HK-2 (cell line): ENCODE data around the gene CD58.

ENCODE experiments used
- DNase-seq: peaks from one replicate; pipeline ENCODE4 v3.0.0-alpha.2; 2018; ENCODE audit not compliant: unreplicated experiment

The CD58 gene

DNA sequence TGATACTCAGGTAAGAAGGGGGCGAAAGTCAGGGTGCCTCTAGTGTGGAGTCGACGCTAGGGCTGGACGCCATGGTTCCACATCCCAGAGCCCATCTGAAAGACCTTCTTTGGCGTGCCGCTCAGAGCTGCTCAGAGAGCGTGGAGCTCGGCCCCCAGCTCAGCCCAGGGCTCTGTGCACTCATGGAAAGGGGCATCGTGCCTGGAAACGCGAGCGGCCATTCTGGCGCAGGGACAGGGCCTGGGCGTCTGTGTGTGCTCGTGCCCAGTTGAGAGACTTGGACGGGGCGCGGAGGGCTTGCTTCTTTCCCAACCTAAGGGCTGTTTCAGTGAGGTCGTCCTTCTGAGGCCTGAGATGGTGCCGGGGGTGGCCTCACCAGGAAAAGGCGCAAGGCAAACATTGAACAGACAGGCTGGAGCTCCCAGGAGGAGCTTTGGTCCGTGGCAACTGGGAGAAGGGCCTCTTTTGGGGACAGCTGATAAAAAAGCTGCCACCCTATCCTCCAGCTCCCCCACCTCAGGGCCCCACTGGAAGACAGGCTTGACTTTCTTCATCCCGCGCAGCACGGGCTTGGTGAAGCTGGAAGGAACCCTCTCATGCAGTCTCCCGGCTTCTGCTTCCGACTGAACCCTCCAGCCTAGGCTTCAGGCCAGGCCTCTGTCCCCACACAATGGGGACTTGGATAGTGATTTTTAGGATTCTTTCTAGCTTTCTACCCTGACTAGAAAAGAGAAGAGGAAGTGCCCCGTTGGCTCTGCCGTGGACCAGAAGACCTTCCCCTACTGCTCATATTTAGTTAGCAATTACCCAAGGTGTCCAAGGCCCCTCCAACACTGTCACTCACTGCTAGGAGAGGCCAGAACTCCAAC is 77.1 kb downstream of the CD58 start:
- no peak for DNase-seq

DNA sequence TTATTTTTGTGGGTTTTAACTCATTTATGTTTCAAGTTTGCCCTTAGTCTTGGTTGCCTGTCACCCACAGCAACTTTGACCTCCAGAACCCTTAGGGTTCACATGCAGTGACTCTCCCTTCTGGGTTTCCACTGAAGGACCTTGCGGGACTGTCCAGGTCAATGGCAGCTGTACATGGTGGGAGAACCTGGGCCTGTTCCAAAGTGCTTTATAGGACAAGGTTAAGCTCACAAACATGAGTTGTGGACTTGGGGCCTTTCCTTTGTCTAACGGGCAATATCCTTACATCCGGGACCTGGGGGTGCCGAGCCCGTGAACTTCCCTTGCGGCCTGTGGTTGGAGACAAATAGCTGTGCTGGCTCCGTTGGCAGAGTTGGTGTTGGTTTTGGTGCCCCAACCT is 77.8 kb downstream of the CD58 start:
- no peak for DNase-seq

DNA sequence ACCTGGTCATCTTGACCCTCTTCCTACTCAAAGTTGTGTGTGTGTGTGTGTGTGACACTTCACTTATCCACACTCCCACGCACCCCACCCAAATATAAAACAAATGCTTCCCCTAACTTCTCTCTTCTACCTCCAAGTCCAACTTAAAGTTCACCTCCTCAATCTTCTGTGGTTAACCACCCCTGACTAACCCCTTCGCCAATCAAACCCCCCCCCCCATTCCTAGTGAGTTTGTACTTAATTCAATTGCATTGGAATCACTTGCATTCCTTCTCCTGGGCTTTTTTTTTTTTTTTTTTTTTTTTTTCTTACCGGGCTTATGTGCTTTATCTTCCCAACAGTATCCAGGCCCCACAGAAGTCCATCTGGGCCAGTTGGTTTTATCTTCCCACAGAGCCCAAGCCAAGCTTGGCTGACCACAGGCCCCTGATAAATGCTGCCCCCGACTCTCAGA is 78.4 kb downstream of the CD58 start:
- no peak for DNase-seq

DNA sequence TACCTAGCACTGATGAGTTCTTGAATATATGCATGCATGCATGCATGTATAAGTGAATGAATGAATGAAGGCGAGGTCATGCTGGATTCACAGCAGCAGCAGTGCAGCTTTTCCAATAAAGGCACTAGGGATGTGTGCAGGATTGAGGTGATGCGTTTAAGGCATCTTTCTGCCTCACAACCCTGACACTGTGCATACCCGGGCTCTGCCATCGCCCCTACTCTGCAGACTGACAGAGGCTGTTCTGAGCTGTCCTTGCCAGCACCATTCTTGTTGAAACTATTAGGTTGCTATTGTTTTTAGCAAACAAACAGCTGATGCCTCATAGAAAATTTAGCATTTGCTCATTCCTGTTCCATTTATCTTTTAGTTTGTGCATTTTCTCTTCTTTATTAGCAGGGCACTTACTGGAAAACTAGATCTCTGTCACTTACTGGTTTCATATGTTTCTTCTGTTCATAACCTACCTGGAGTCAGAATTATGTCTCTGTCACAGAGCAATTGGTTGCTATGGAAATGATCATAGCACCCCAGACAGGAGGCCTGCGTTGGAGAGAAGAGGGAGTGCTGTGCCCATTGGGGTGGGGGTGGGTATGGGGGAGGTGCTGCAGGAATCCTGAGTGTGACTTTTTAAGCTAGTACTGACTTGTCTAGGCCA is 79.0 kb downstream of the CD58 start:
- no peak for DNase-seq

DNA sequence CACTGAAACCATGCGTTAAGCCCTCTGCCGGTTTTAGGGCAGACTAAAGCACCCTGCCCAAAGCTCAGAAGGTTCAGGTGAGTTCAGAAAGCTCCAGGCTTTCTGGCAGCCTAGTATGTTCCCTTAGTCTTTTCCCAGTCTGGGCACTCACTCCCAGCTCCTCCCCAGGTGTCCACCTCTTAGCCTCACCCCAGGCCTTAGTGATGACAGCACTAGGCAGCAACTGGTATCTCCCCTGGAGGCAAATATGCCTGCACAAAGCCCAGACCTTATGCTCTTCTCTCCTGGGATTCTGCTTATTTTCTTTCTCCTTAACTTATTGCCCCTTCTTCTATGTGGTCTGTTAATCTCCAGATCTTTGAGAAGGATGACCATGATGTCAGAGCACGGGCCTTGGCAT is 80.2 kb downstream of the CD58 start:
- no peak for DNase-seq

DNA sequence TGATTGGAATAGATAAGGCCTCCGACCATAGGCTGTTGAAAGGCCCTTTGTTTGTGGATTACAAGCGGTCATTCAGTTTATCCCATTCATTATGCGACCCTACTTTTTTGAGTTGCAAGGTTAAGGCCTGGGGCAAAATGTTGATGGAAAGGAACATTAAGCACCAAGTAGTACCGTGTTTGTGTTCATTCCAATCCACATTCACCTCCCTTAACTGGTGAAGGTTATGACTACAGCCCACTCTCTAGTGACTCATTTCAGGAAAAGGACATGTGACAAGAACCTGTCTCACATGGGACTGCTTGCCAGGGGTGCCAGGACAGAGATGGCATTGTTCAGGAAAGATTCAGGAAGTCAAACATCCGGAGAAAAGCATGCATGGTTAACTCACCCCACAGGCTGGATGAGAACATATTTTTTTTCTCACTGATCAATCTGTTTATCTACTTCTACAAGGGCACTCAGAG is 81.6 kb downstream of the CD58 start:
- DNase-seq = no peak

DNA sequence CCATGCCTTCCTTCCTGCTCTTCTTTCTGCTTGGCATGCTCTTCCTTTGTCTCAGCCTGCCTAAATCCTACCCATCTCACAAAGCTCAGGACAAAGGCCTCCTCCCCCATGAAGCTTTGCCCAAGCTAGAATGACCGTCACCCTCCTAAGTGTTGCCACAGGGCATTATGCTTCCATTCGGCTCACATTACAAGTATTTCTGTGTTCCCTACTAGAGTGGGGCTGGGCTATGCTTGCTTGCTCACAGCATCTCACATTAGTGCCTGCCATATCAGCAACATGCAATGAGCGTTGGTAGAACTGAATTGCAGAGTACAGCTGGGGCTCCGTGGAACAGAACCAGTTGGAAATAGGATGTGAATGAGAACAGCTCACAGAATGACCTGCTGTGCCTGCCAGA is 82.8 kb downstream of the CD58 start:
- no peak for DNase-seq

DNA sequence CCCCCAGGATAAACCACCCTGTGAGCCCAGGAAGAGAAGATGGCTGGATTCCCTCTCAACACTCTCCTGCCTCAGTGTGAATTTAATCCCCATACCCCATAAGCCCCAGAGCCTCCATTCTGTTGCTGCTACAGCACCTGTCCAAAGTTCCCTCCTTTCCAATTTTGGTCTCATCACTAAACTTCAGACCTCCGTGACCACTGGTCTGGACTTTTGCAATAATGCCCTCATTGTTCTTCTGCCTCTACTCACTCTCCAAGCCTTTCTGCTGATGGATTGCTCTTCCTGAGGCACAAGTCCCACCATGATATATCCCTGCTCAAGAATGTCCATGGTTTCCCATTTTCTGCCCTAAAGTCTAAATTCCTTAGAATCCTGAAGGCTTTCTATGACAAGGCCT is 83.2 kb downstream of the CD58 start:
- no peak for DNase-seq

DNA sequence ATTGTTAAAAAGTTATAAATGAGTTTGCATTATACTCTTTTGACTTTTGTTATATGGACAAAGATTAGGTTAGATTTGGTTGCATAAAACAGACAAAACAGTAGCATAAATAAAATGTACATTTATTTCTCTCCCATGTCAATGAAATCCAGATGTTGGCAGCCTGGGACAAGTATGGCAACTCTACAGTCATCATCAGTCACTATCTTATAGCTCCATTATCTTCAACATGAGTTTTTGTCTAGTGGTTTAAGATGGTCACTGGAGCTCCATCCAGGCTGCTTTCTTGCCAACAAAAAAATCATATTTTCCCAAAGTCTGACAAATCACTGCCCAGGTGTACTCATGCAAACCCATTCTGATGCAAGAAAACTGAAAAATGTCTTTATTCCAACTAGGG is 83.8 kb downstream of the CD58 start:
- DNase-seq = no peak

DNA sequence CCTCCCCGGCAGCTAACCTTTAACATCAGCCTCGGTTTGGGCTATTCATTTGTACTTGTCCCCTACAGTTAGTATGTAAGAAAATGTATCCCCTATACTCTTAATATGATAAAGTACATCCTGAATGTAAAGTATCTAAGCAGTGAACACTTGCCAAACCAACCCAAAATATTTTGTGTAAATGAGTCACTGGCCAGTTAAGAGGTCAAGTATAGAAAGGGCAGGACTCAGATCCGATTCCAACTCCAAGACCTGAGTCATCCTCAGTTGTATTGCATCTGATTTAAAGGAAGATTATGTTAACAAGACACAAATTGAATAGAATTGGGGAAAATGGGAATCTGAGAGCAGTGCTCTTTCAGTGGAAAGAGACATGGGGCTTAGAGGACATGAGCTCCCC is 84.4 kb downstream of the CD58 start:
- no peak for DNase-seq

DNA sequence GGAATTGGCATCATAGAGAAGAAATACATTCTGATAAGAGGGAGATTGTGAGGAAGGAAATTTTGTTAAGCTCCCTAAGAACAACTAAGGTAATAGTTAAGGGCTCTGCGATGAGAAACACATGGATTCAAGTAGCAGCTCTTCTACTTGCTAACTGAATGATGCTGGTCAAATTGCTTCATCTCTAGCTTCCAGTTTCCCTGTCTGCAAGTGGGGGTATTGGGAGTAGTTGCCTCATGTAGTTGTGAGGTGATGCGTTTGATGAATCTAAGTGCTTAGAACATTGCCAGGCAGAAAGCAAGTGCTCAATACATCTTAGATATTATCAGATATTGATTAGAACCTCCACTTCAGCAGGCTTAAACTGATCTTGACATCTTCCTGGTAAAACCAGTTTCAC is 84.8 kb downstream of the CD58 start:
- DNase-seq = no peak

DNA sequence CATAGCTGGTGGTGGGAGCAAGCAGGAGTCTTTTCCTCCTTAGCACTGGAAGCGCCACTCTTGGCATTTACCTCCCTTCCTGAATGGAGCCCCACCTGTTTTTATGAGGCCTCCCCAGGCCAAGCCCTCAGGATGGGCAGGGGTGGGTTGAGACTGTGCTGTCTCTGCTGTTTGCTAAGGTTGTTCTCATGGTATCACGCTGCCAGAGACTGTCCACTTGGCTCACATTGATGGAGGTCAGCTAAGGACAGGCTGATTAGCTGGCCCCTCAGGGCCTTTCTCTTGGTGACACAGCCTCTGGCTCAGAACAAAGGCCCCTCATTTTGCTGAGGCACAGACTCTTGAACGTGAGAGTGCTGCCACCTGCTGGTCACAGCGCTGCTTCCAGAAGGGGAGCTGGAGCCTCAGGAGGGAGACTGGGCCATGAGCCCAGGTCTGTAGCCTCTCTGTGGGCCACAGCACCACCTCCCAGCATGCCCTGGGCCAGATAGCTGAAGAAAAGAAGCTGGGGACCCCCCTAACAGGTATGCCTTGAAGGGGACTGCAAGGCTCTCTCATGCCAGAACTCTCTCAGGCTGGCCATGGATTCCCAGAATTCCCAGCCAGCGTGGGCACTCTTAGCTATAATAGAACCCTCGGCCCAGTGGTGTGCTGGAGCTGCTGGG is 85.6 kb downstream of the CD58 start:
- peak; percentile 79 for DNase-seq

DNA sequence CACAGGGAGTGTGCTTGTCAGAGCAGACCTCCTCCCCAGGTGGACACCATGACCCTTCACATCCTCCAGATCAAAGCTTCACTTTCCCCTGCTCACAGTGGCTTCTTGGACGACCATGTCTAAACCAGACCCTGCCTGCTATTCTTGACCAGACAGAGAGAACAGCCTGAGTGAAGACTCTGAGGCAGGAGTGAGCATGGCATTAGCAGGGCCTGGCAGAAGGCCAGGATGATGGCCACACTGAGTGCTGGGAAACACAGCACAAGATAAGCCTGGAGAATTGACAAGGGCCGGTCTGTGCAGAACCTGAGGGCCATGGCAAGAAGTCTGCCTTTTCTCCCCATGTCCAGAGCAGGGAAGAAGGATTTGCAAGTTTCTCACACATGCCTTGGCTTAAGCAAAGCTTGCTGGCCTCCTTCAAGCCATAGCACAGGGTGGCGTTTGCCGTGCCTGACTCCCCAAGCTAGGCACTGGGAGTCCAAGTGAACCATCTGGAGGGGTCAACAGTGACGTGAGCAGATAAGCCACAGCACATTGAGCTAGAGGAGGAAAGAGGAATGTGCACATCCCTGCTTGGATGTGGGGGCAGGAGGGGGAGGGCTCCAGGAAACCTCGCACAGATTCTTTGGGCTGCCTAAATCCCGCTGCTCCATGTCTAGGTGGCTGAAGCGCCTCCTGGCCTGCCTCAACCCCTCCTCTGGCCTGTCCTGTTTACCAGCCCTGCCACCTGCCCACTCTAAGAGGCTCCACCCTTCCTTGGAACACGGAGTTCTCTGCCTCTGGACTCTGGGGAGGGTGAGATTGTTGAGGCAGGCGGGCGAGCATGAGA is 87.1 kb downstream of the CD58 start:
- DNase-seq = no peak

DNA sequence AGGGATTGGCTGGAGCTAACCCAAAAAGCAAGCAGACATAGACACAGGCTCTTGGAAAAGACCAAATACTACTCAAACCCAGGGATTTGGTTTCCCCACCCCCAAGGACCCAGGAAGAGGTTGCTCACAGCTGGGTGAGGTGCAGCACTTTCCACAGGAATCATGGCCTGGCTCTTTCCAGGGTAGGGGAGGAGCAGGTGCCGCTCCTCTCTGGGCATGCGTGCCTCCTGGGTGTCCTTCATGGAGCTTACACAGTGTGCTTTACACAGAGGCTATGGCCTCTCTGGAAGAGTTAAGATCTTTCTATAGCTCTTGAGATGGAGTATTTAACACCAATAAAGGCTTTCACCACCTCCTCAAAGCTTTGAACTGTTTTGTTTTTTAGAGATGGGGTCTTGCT is 88.3 kb downstream of the CD58 start:
- no peak for DNase-seq

DNA sequence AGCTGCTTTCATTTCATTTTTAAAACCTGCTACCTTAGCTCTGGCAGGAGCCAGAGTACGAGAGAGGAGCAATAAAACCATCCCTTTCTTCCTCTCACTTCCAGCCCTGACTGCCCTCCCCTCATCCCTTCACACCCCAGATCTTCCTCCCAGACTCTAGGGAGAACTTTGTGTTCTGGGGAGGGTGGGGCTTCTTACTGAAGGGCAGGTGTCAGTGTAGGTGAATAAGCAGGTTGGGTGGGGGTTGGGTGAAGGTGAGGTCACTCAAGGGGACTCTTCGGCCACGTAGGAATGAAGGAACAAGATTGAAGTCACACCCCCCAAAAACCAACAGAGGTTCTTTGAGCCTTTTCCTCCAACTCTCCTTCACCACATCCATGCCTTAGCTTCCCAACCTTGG is 88.9 kb downstream of the CD58 start:
- DNase-seq = no peak

DNA sequence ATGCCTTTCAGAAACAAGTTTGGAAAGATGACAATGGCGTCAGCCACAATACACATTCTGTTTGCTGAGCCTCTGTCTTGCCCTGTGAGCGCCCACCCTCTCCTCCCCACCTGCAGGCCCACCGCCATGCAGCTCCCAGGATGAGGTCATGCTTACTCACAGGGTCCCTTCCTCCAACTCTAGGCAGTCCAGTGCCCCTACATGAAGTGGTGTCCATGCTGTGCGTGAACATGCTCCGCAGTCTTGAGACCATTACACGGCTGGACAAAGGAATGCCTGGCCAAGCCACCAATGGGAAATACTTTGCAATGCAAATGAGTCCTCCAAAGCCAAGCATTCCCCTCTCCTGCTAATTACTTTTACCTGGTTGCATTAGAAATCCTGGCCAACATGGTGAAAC is 92.2 kb downstream of the CD58 start:
- DNase-seq = no peak

DNA sequence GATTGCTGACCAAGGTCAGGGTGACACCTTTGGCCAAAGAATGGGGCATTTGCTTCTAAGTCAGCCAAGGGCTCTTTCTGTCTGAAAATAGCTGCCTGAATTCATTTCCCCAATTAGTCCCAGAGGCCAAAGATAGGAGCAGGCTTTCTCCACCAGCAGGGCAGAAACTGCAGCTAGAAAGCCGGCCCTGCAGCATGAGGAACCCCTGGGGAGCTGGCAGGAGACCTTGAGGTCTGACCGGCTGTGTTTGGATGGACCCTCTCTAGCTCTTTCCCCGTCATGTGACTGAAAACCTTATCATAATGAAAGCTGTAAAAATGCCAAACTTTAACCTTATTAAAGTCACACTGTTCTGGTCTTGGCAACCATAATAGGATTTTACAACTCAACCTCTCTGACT is 93.4 kb downstream of the CD58 start:
- DNase-seq = no peak

DNA sequence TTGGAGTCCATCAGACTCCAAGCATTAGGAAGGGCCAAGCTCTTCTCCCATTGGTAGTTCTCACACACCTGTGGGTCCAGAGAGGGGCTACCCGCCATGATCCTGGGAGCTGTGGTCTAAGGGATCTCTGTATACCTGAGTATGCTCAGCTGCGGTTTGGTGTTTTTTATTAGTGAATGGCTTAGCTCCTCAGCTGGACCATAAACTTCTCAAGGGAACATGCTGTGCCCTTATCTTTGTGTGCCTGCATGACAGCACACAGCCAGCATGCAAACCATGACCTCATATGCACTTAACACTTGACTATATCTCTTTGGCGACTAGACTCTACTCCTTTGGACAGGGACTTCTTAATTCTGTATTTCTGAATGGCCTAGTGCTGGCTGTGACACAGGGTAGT is 94.5 kb downstream of the CD58 start:
- no peak for DNase-seq

DNA sequence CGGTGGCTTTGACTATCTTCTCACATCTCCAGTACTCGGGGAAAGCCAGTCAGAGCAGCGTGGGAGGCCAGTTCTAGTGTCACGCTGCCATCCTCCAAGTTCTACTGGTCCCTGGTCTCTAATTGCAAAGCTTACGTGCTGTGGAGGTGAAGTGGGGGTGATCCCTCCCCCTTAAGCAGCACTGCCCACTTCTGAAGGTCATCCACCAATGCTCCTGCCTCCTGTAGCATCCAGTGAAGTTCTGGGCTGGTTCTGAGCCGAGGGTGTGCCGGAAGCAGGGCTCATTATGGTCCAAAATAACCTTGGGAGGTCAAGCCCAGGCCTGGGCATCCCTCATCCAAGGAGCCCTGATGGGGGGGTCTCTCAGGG is 95.0 kb downstream of the CD58 start:
- no peak for DNase-seq

DNA sequence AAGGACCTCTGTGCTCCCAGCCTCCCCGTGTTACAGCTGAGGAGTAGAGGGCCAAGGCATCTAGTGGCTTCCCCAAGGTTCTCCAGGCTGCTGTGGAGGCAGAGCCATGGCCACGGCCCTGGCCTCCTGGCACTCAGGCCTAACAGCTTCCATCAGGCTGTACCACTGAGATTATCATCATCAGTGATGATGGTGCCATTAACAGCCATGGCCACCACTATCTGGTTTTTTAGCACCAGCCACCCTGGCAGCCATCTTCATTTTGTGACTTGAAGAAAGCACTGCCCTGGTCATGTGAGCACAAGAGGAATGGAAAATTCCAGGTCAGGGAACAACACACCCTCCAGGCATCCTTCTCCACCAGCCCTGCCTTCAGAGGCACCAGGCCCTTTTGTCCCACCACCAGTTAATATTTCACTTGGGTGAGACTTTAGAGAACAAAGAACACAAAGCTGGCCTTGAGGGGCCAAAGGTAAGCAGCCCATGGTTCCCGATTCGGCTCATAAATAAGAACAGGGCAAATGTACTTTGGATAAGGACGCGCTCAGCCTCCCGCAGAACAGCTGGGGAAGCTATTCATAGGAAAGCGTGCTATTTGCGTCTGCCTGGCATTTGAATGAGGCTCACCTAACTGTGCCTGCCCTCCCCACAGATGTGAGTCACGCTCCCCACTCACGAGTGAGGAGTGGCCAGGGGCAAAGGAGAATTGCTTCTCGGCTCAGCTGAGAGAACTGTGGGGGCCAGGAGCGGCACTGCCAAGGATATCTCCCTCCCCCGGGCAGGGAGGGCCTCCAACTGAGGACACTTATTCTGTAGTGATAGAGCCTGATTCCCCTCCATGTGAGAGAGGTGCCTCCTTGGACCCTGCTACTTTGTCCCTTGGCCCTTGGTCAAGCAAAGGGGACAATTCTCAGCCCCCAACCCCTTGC is 95.6 kb downstream of the CD58 start:
- DNase-seq = no peak

DNA sequence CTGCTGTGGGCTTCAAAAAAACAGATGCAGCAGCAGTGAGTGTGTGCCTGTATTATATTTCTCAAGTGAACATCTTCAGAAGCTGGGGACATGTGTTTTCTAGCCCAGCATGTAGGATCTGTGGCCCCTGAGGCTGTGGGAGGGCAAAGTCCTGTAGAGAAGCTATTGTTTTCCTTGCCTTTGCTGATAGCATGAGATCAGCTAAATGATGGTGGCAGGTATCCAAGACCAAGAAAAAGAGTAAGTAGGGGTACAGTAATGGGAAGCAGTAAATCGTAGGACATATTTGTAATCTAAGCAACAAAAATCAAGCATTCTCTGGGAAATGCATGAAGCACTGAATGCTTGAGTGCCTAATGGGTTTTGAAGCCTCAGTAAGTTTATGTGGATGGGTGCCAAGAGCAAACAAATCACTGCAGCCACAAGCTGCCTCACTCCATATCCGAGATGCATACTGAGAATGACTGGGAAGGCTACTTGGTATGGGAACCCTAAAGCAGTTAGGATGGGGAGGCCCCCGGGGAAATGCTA is 98.3 kb downstream of the CD58 start:
- no peak for DNase-seq
